ENCODE measurements around the gene HEATR5A. TPM values are rescaled to one million over a fixed set of nuclear protein-coding genes. Genes with fewer than 3 reads are reported as not detected.

The HEATR5A gene
- total RNA-seq, 5 donors from 2014 or later (not counting 1 experiment from before 2014, with no cell fraction given), result 7.5 to 13.2 (median 13.0) TPM

DNA sequence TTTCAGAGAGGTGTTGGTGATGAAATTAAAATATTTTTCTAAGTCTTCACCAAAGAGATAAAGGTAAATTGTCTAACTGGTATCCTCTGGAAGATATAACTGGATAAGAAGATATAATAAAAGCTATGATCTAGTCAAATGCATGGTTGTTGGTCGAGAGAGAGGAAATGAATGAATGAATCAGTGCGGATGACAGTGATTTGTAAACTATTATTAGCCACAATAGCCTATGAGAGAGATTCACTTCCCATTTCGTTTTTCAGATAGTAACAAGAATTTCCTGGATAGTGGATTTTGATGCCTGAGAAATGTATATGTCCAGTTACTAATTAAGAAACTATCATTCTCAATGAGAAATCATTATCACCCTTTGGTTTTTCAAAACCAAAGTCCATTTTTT lies 63.1 kb downstream of the HEATR5A start:
- H3K4me3 ChIP-seq (ENCODE audit: control insufficient read depth in 1 of 2, extremely low read depth in 1 of 2, low read length in 1 of 2), result no peak overlapping the region
- H3K36me3 ChIP-seq (ENCODE audit: control insufficient read depth in 2 of 2, extremely low read depth in 1 of 2, insufficient read depth in 1 of 2, low read length in 1 of 2), result peaks cover 0 to 6% of the 10 kb centered on the region in 2 donors
- CTCF ChIA-PET, result interaction anchor here in 1 of 2 donors (0.6 to 0.8 kb wide), 2 partner anchors 11 to 235 kb away, joined by 3 read pairs; no protein-coding TSS in a partner anchor

GRCh38 chr14:31346097-31346496 lies 74.3 kb downstream of the HEATR5A start:
- WGBS (ENCODE audit: insufficient coverage), result no CpG with 5 or more reads among the region's 2 CpGs
- Histone ChIP-seq H3K27me3 (replicated peaks in 1 of 2; ENCODE audit: control insufficient read depth in 2 of 2, extremely low read depth in 1 of 2, insufficient read depth in 2 of 2, low read length in 1 of 2) (no peaks in the 10 kb centered on the region), H3K4me1 (ENCODE audit: control insufficient read depth in 1 of 2, extremely low read depth in 1 of 2, insufficient read depth in 2 of 2, low read length in 2 of 2) (no peaks in the 10 kb centered on the region), H3K36me3 (ENCODE audit: control insufficient read depth in 2 of 2, extremely low read depth in 1 of 2, insufficient read depth in 1 of 2, low read length in 1 of 2) (peaks cover 4 to 20% of the 10 kb centered on the region in 2 donors), H3K27ac (ENCODE audit: low read length) (no peak overlapping the region), H3K9me3 (no peaks in the 10 kb centered on the region), H3K4me3 (ENCODE audit: control insufficient read depth in 1 of 2, extremely low read depth in 1 of 2, low read length in 1 of 2) (no peak overlapping the region)
- peaks cover 38% of the 10 kb centered on the region for H3K36me3 Mint-ChIP-seq
- no peak overlapping the region for H3K27ac Mint-ChIP-seq
- POLR2A ChIA-PET, result interaction anchor here in 1 of 2 donors (0.6 kb wide), 1 partner anchor 22 kb away, joined by 3 read pairs; no protein-coding TSS in a partner anchor
- no peaks in the 10 kb centered on the region for H3K27me3 Mint-ChIP-seq
- no peak for DNase-seq
- no peak overlapping the region for H3K4me3 Mint-ChIP-seq
- CTCF ChIA-PET, result interaction anchor here in 1 of 2 donors (0.7 to 1.0 kb wide), 2 partner anchors 11 to 178 kb away, joined by 3 read pairs; no protein-coding TSS in a partner anchor
- H3K9me3 Mint-ChIP-seq, result no peaks in the 10 kb centered on the region
- no peak for ATAC-seq (replicated peaks in 1 of 4)
- H3K4me1 Mint-ChIP-seq, result no peaks in the 10 kb centered on the region

More for the DNA sequence above, 63.1 kb downstream of the HEATR5A start:
- H3K27me3 Mint-ChIP-seq, result no peaks in the 10 kb centered on the region
- Histone ChIP-seq H3K27ac (ENCODE audit: low read length) (no peak overlapping the region), H3K9me3 (no peaks in the 10 kb centered on the region), H3K27me3 (replicated peaks in 1 of 2; ENCODE audit: control insufficient read depth in 2 of 2, extremely low read depth in 1 of 2, insufficient read depth in 2 of 2, low read length in 1 of 2) (no peaks in the 10 kb centered on the region), H3K4me1 (ENCODE audit: control insufficient read depth in 1 of 2, extremely low read depth in 1 of 2, insufficient read depth in 2 of 2, low read length in 2 of 2) (no peaks in the 10 kb centered on the region)
- ATAC-seq (replicated peaks in 1 of 4) (no peak), DNase-seq (no peak)
- peaks cover 0 to 4% (median 3%) of the 10 kb centered on the region in 3 donors for H3K4me1 Mint-ChIP-seq
- H3K9me3 Mint-ChIP-seq, result no peaks in the 10 kb centered on the region
- peaks cover 21% of the 10 kb centered on the region for H3K36me3 Mint-ChIP-seq
- no peak overlapping the region for H3K27ac Mint-ChIP-seq
- POLR2A ChIA-PET, result no interaction called here
- no CpG with 5 or more reads among the region's 3 CpGs for WGBS (ENCODE audit: insufficient coverage)
- H3K4me3 Mint-ChIP-seq, result no peak overlapping the region

GRCh38 chr14:31341280-31341679 lies 79.1 kb downstream of the HEATR5A start:
- no peak overlapping the region for H3K4me3 ChIP-seq (ENCODE audit: control insufficient read depth in 1 of 2, extremely low read depth in 1 of 2, low read length in 1 of 2)
- no peak for ATAC-seq (replicated peaks in 1 of 4)
- H3K27ac ChIP-seq (ENCODE audit: low read length), result no peak overlapping the region
- POLR2A ChIA-PET, result interaction anchor here in 1 of 2 donors (0.7 kb wide), 1 partner anchor 20 kb away, joined by 3 read pairs; no protein-coding TSS in a partner anchor
- peaks cover 0 to 16% of the 10 kb centered on the region in 2 donors for H3K36me3 ChIP-seq (ENCODE audit: control insufficient read depth in 2 of 2, extremely low read depth in 1 of 2, insufficient read depth in 1 of 2, low read length in 1 of 2)
- no peak for DNase-seq
- no peaks in the 10 kb centered on the region for H3K27me3 ChIP-seq (replicated peaks in 1 of 2; ENCODE audit: control insufficient read depth in 2 of 2, extremely low read depth in 1 of 2, insufficient read depth in 2 of 2, low read length in 1 of 2)
- peaks cover 32% of the 10 kb centered on the region for H3K36me3 Mint-ChIP-seq
- no peaks in the 10 kb centered on the region for H3K9me3 Mint-ChIP-seq
- H3K27ac Mint-ChIP-seq, result no peak overlapping the region
- no peaks in the 10 kb centered on the region for H3K4me1 ChIP-seq (ENCODE audit: control insufficient read depth in 1 of 2, extremely low read depth in 1 of 2, insufficient read depth in 2 of 2, low read length in 2 of 2)
- H3K4me1 Mint-ChIP-seq, result no peaks in the 10 kb centered on the region
- CTCF ChIA-PET, result no interaction called here
- H3K27me3 Mint-ChIP-seq, result no peaks in the 10 kb centered on the region
- 100% methylated on average over 1 of the region's 3 CpGs for WGBS (ENCODE audit: insufficient coverage)
- no peak overlapping the region for H3K4me3 Mint-ChIP-seq
- no peaks in the 10 kb centered on the region for H3K9me3 ChIP-seq

- Histone ChIP-seq H3K4me3 (ENCODE audit: control insufficient read depth in 1 of 2, extremely low read depth in 1 of 2, low read length in 1 of 2) (no peak overlapping the region), H3K27me3 (replicated peaks in 1 of 2; ENCODE audit: control insufficient read depth in 2 of 2, extremely low read depth in 1 of 2, insufficient read depth in 2 of 2, low read length in 1 of 2) (no peaks in the 10 kb centered on the region), H3K36me3 (ENCODE audit: control insufficient read depth in 2 of 2, extremely low read depth in 1 of 2, insufficient read depth in 1 of 2, low read length in 1 of 2) (peaks cover 0 to 11% of the 10 kb centered on the region in 2 donors), H3K4me1 (ENCODE audit: control insufficient read depth in 1 of 2, extremely low read depth in 1 of 2, insufficient read depth in 2 of 2, low read length in 2 of 2) (no peaks in the 10 kb centered on the region), H3K27ac (ENCODE audit: low read length) (no peak overlapping the region), H3K9me3 (no peaks in the 10 kb centered on the region)
- POLR2A ChIA-PET, result interaction anchor here in 1 of 2 donors (0.7 kb wide), 1 partner anchor 21 kb away, joined by 3 read pairs; no protein-coding TSS in a partner anchor
- CTCF ChIA-PET, result no interaction called here
- Mint-ChIP-seq H3K4me3 (no peak overlapping the region), H3K27ac (no peak overlapping the region), H3K9me3 (no peaks in the 10 kb centered on the region), H3K27me3 (no peaks in the 10 kb centered on the region), H3K4me1 (no peaks in the 10 kb centered on the region), H3K36me3 (peaks cover 28% of the 10 kb centered on the region)
- ATAC-seq (replicated peaks in 1 of 4), result no peak
- no CpG with 5 or more reads among the region's 5 CpGs for whole genome bisulfite sequencing (ENCODE audit: insufficient coverage)
- DNase-seq, result no peak
Measured at GRCh38 chr14:31340297-31341063, 79.9 kb downstream of the HEATR5A start.

DNA sequence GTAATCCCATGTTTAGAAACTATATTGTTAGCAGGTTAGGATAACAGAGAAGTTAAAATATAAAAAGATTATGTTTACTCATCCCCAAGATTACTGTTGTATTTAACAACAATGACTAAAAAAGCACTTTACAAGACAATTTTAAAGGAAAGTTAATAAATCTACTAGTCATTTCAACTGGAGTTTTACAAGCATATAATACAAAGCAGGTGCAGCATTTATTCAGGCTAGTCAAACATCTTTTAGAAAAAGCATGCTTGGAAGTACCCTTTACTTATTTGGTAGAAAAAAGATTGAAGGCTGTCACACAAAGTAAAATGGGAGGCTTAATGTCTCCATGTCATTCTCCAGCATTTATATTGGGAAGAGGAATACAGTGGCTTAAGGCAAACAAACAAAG lies 80.6 kb downstream of the HEATR5A start:
- no peak overlapping the region for H3K27ac Mint-ChIP-seq
- Histone ChIP-seq H3K9me3 (no peaks in the 10 kb centered on the region), H3K27me3 (replicated peaks in 1 of 2; ENCODE audit: control insufficient read depth in 2 of 2, extremely low read depth in 1 of 2, insufficient read depth in 2 of 2, low read length in 1 of 2) (no peaks in the 10 kb centered on the region), H3K27ac (ENCODE audit: low read length) (no peak overlapping the region), H3K4me1 (ENCODE audit: control insufficient read depth in 1 of 2, extremely low read depth in 1 of 2, insufficient read depth in 2 of 2, low read length in 2 of 2) (no peaks in the 10 kb centered on the region), H3K36me3 (ENCODE audit: control insufficient read depth in 2 of 2, extremely low read depth in 1 of 2, insufficient read depth in 1 of 2, low read length in 1 of 2) (peaks cover 0 to 6% of the 10 kb centered on the region in 2 donors), H3K4me3 (ENCODE audit: control insufficient read depth in 1 of 2, extremely low read depth in 1 of 2, low read length in 1 of 2) (no peak overlapping the region)
- DNase-seq, result no peak
- H3K36me3 Mint-ChIP-seq, result peaks cover 23% of the 10 kb centered on the region
- ChIA-PET CTCF (no interaction called here), POLR2A (no interaction called here)
- H3K4me3 Mint-ChIP-seq, result no peak overlapping the region
- H3K4me1 Mint-ChIP-seq, result no peaks in the 10 kb centered on the region
- H3K9me3 Mint-ChIP-seq, result no peaks in the 10 kb centered on the region
- no peaks in the 10 kb centered on the region for H3K27me3 Mint-ChIP-seq
- ATAC-seq (replicated peaks in 1 of 4), result no peak

DNA sequence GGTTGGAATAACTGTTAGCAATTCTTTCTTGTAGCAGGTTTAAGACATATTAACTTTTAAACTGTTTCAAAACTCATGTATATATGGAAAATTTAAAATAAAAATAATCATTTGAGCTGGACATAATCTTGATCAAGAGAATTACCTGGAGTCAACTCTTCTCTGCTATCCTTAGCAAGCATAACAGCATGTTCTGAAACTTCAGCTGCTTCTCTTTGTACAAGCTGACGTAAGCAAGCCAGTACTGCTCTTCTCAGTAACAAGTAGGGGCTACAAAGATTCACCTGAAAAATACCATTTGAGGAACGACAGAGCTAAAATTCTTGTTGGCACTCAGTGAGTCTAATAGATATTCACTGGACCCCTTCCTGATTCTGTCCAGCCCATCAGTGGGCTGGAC lies 83.0 kb downstream of the HEATR5A start:
- Histone ChIP-seq H3K27ac (ENCODE audit: low read length) (no peak overlapping the region), H3K4me3 (ENCODE audit: control insufficient read depth in 1 of 2, extremely low read depth in 1 of 2, low read length in 1 of 2) (no peak overlapping the region), H3K36me3 (ENCODE audit: control insufficient read depth in 2 of 2, extremely low read depth in 1 of 2, insufficient read depth in 1 of 2, low read length in 1 of 2) (peaks cover 0 to 3% of the 10 kb centered on the region in 2 donors), H3K9me3 (no peaks in the 10 kb centered on the region), H3K4me1 (ENCODE audit: control insufficient read depth in 1 of 2, extremely low read depth in 1 of 2, insufficient read depth in 2 of 2, low read length in 2 of 2) (no peaks in the 10 kb centered on the region), H3K27me3 (replicated peaks in 1 of 2; ENCODE audit: control insufficient read depth in 2 of 2, extremely low read depth in 1 of 2, insufficient read depth in 2 of 2, low read length in 1 of 2) (no peaks in the 10 kb centered on the region)
- CTCF ChIA-PET, result no interaction called here
- DNase-seq (no peak), ATAC-seq (replicated peaks in 1 of 4) (no peak)
- no peaks in the 10 kb centered on the region for H3K27me3 Mint-ChIP-seq
- H3K27ac Mint-ChIP-seq, result no peak overlapping the region
- 93% methylated on average over 2 of the region's 2 CpGs for WGBS (ENCODE audit: insufficient coverage)
- POLR2A ChIA-PET, result interaction anchor here in 1 of 2 donors (0.5 kb wide), 1 partner anchor 137 kb away, joined by 3 read pairs; no protein-coding TSS in a partner anchor
- H3K4me3 Mint-ChIP-seq, result no peak overlapping the region
- H3K9me3 Mint-ChIP-seq, result no peaks in the 10 kb centered on the region
- peaks cover 20% of the 10 kb centered on the region for H3K36me3 Mint-ChIP-seq
- no peaks in the 10 kb centered on the region for H3K4me1 Mint-ChIP-seq

All from T-cell (primary cell).